HG02981 (cell line): Measurements from ENCODE around the gene CAPN8.

ENCODE experiments used
- ATAC-seq: cut with Tn5 transposase; IDR thresholded peaks from one replicate; pipeline ENCODE4 v1.9.1; 2021; ENCODE audit warnings: mild to moderate bottlenecking, moderate library complexity; ENCODE audit not compliant: unreplicated experiment

CAPN8 gene

DNA sequence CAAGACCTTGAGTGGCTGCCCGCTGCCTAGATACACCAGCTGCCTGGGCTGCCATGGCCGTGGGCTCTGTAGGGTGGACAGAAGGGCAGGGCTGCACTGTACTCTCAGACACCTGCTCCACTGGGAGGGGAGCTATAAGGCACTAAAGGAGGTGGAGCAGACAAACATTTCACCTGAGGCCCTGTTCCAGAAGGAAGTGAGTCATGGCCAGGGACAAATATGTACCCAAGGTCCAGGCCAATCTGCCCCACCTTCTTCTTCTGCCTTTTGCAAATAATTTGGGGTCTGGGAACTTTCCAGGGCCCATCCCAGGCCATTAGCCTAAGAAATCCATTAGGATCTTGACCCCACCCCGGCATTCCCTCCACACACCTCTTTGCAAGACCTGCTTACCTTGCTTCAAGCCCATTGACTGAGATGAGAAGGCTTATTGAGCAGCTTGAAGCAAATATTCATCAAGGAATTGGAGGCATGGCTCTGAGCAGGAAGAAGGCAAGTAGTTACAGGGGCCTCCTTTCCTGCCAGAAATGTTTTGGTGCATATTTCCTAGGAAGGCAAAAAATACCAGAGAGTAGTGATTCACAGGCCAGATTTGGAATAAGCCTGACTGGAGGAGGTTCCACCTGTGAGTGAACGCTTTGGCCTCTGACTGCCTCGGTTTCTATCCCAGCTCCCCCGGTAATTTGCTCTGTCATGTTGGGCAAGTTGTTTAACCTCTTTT, at the start of gene CAPN8:
Gene CAPN8, minus strand, starts transcription at position 110 of the 721 bp plus-strand sequence. Its CDS starts 55 bp downstream, at position 55.
- no peak for ATAC-seq

DNA sequence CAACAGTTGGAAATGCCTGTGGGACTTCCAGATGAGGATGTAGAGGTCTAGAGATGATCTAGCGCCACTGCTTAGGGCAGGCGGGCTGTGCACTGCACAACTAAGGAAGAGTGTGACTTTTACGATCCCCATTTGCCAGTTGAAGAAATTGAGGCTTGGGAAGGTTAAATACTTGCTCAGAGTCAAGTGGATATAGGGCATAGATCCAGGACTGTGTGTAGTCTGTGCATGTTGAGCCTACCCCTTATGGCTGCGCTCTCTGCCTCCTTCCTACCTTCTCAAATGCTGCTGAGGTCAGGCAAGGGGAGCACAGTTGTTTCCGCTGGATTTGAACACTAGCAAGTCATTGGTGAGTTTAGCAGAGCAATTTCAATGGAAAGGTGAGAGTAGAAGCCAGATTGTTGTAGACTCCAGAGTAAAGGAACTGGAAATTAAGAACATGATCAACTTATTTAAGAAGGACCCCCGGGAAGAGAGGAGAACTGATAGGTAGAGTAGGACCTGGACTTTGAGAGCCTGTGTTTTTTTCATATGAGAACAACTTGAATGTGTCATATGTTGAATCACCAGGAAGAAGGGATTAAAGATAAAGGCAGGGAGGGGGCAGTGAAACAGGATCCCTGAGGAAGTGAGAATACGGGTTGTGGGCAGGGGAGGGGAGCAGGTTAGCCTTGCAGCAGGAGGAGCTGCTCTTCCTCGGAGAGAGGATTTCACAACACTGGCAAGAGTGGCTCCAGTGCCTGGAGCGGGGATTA, 49.5 kb upstream of the CAPN8 start:
- no peak for ATAC-seq

DNA sequence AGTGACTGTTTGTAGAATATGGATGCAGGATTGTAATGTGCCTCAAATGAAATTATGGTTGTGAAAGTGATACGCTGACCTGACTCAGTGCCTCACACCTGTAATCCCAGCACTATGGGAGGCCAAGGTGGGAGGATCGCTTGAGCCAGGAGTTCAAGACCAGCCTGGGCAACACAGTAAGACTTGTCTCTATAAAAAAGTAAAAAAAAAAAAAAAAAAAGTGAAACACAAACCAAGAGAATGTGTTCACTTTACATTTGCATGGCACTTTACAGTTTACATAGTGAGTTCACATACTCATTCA, 48.9 kb upstream of the CAPN8 start:
- ATAC-seq: no peak

DNA sequence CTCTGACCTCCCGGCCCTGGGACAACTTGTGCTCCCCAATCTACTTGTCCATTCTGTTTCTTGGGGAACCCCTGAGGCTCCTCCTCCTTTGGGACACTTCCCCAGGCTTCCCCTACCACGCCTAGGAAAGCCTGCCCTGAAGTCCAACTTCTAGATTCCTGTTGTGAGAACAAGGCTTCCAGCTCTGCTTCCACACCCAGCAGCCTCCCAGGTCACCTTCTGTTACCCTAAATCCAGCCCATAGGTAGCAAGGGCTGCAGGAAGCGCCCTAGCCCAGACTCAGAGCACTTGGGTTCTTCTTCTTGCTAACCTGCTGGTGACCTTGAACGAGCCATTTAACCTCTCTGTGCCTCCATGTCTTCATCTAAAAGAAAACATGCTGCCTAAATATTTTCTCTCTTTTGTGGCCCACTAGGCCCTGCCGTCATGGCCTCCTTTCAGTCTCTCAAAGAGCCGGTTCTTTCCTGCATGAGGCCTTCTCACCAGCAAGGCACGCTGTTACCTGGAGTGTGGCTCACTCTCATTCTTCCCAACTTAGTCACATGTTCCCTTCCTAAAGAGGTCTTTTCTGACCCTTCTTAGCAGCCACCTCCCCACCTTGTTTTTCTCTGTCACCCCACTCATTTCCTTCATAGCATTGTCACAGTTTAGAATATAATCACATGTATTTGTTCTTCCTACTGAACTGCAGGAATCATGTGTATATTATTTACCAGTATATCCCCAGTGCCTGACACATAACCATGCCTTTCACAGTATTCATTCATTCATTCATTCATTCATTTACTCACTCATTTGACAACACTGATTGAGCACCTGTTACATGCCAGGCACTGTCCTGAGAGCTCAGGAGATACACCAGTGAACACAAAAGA, 48.3 kb upstream of the CAPN8 start:
- ATAC-seq: no peak

DNA sequence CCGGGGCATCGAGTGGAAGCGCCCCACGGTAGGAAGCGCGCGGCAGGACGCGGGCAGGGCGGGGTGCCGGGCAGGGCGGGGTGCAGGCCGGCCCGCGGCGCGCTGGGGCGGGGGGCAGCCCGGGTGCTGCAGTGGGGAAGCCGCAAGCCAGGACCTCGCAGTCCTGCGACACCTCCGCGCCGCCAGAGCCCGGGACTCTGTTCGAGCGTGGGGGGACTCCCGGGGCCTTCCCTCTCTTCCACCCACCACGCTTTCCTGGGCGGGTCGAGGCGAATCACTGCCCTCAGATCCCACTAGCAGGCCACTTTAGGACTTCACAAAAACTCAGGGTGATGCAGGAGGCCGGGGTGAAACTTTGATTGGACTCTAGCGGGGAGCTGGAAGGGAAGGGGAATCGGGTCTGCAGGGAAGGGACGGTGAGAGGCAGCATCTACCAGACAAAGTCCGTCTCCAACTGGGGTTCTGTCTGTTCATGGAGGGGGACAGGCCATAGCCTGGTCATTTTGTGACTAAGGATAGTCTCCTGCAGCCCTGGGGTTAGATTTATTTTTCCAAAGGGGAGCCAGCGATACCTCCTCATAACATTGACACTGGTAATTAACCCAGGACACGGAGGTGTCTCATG, 47.5 kb upstream of the CAPN8 start:
- peak; percentile 25 for ATAC-seq

DNA sequence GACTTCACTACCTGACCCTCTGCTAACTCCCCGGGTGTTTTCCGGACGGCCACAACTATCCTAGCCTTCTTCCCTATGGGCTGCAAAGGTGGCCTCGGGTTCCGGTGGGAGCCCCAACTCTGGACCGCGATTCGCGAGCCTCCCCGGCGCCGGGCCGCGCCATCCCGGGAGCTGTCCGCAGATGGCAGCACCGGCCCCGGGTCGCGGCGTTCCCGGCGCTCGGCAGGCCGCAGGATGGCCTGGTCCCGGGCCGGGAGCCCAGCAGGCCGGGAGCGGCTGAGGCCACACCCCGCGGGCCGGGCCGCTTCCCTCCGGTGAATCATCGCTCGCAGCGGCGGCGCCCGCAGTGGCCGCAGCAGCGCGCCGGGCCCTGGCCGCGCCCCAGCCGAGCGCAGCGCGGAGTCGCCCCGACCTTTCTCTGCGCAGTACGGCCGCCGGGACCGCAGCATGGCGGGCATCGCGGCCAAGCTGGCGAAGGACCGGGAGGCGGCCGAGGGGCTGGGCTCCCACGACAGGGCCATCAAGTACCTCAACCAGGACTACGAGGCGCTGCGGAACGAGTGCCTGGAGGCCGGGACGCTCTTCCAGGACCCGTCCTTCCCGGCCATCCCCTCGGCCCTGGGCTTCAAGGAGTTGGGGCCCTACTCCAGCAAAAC, 46.8 kb upstream of the CAPN8 start, which contains the start of gene CAPN2:
Gene CAPN2, plus strand, starts transcription at position 346 of the 656 bp plus-strand sequence. Its CDS starts 102 bp downstream, at position 448.
- peak; percentile 49 for ATAC-seq

DNA sequence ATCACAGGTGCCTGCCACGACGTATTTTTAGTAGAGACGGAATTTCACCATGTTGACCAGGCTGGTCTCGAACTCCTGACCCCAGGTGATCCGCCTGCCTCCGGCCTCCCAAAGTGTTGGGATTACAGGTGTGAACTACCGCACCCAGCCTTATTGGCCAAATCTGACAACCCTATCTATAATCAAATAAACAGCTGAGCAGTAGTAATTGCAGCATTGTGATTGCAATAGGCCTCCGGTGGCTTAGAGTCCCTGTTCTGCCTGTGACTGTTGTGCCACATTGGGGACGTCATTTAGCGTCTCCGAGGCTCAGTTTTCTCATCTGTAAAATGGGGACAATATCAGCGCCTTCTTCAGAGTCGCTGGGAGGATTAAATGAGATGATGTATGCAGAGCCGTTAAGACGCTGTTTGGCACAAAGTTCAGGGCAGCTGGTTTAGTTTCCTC, 46.3 kb upstream of the CAPN8 start:
- no peak for ATAC-seq

DNA sequence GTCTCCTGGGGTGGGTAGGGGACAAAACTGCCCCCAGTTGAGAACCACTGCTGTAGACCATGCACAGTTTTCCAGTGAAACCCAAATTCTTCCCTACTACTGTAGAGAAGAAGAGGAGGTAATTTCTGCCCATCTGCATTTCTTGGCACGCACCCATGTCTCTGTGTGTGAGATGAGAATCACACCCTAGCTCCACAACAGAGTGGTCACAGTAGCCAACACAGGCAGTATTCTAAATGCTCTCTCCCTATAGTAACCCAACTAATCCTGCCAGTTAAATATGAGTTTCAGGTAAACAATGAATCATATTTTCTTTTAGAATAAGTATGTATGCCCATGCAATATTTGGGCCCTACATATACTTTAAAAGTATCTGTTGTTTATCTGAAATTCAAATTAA, 45.7 kb upstream of the CAPN8 start:
- ATAC-seq: no peak

DNA sequence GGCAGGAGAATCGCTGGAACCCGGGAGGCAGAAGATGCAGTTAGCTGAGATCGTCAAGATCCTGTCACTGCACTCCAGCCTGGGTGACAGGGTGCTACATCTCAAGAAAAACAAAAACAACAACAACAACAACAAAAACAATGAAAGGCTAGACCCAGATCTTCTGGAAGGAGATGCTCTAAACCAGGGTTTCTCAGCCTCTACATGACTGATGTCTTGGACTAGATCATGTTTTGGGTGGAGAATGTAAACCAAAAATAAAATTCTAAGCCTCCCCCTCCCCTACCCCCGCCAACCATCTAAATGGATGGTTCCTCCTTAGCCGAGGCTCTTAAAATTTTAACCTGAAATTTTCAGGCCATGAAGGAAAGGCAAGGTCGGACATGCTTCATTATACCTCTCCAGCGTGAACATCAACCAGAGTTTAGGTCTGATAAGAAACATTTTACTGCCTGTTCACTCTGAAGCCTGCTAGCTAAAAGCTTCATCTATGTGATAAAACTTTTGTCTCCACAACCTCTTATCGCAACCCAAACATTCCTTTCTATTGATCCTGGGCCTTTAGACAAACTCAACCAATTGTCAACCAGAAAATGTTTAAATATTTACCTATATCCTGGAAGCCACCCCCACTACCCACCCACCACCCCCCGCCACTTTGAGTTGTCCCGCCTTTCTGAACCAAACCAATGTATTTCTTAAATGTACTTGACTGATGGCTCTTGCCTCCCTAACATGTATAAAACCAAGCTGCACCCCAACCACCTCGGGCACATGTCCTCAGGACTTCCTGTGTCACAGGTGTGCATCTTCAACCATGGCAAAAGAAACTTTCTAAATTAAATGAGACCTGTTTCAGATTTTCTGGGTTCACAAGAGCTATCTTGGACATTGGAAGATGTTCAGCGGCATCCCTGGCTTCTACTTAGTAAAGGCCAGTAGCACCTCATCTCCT, 45.0 kb upstream of the CAPN8 start:
- no peak for ATAC-seq

DNA sequence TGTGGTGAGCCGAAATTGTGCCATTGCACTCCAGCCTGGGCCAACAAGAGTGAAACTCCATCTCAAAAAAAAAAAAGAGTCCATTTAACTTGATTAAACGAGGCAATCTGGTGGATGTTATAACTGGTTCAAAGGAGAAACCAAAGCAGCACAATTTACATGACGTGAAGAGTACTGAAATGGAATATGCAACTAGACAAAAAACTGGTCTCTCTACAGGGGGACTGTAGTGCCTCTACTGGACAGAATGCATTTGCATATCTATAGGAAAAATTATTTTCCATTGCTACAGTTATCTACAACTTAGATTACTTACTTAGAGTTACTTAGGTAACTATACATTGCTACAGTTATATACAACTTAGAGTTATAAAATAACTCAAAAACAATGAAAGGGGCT, 44.1 kb upstream of the CAPN8 start:
- no peak for ATAC-seq

DNA sequence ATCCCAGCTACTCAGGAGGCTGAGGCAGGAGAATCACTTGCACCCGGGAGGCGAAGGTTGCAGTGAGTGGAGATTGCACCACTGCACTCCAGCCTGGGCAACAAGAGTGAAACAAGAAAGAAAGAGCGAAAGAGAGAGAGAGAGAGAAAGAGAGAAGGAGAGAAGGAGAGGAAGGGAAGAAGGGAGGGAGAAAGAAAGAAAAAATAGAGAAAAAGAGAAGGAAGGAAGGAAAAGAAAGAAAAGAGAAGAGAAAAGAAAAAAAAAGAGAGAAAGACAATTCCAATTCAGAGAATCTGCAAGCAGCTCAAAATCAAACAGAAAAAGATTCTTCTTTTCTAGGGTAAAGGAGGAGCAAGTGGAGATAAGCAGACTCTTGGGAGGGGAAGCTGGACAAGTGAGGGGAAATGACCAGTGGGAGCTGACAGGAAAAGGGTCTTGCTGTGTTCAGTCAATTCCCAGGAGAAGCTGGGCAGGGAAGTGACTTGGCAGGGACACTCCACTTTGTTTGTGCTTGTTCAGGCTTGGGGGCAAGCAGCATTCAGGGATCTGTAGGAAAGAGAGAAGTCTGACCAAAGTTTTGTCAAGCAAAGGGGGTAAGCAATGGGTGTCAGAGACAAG, 43.3 kb upstream of the CAPN8 start:
- ATAC-seq: no peak

DNA sequence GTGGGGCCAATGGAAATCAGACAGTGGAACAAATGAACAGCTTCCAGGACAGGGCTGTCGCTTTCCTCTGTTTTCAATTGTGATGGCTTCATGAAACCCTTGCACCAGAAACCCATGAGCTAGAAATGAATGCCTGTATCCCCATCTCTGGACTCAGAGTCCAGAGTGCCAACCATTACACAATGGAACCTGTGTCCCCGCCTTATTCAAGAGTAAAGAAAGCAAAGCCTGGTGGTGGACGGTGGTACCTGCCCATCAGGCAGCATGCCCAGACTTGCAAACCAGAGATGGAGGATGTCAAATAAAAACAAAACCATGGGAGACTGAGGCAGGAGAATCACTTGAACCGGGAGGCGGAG, 42.5 kb upstream of the CAPN8 start:
- ATAC-seq: no peak

DNA sequence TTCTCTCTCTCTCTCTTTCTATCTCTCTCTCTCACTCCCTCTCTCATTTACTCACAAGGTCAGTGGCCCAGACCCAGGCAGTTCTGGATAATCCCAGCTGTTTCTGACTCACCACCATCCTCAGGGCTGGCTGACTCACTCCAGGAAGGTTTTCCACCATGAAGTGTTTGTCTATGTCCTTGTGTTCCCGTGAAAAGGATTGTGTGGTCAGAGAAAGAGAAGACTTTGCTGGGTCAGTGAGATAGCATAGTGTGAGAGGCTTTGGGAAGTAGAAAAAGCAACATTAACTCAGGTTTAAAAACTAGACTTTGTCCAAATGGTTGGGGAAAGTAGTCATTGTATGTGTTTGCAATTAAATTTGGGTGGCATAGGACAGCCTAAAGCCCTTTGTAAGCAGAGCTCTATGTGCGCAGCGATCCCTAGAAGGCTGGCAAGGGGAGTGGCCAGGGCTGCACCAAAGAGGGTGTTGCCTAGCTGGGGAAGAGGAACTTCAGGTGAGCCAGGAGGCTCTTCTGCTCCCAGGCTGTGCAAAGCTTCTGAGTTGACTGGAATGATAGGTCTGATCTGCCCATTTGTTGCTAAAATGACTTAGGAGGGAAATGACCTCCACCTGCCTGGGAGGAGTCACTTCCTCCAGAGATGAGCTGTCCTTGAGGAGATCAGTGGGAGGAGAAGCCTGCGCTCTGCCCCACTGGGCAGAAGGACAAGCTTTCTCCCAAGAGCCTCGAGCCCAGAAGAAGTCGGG, 41.9 kb upstream of the CAPN8 start:
- no peak for ATAC-seq

DNA sequence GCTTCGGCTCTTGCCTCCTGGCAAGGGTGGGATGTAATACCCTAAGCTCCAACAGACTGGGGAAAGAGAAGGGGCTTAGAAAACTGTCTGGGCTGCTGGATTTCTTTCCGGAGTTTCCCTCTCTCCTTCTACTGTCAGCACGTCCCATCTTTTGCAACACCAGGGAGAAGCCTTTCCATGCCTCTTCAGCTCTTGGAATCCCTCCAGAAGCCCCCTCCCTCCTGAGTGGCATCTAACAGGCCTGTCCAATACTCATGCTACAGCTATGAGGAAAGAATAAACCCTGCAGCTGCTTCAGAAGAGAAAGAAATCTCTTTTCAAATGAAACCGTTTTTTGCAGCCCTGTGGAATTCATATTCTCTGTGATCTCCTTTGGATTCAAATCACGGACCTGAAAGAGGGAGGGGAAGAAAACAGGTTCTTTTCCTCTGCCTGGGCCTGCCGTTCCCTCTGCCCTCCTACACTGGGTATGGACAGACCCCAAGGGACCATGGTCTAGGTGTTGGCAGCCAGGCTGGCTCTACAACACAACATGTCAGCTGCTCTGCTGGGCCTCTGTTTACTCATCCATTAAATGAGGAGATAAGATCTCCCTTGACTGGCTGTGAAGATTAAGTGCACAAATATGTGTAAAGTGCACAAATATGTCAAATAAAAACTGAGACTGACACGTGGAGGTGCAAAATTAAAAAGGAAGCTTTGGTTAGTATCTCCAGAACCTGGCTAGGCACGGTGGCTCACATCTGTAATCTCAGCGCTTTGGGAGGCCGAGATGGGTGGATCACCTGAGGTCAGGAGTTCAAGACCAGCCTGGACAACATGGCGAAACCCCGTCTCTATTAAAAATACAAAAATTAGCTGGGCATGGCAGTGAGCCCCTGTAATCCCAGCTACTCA, 40.8 kb upstream of the CAPN8 start:
- no peak for ATAC-seq

DNA sequence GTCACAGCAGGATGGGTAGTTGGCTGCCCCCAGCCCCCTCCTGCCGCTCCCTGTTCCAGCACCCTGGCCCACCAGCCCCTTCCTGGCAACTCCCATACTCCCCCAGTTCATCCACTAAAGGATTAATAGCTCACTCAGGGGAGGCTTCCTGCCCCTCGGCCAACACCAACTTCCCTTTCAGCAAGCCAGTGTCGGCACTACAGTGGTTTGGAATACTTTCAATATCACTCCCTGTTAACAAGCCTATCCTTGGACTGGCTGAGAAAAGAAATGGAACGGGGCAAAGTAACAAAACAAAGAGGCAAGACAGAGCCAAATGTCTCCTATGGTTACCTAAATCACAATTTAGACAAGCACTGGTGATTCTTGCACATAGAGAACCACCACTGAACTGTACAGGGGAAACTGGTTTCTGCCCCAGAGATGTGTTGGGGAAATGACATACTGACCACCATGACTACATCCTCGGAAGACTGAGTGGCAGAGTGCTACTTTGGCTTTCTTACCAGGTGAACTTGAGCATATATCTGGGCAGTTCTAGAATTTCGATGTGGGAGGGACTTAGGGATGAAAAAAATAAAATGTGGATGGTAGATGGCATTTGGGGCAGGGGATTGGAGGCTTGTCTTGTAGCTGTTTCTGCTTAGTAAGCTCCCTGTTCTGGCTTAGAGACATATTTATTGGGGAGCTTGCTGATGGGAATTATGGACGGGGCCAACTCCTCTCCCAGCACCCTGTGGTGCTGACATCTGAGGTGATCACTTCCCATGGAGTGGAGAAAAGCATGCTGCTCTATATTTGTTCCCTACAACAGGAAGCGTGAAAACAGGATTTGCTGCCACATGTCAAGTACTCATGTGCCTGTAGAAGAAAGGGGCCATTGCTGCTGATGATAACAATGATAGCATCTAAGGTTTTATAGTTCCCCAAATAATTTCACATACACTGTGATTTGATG, 39.7 kb upstream of the CAPN8 start:
- ATAC-seq: peak; percentile 53

DNA sequence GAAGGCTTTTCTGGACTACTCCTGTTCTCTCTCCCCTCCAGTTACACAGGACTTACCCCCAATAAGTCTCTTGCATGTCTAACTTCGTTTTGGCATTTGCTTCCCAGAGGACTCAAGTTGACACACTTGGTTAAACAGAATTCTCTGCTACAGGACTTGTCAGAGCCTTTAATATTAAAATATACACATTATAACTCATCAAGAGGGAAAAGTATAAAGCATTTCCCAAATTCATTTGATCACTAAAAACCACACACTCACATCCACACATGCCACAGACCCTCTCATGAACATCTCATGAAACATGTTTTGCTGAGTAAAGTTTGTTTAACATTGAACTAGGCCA, 38.1 kb upstream of the CAPN8 start:
- no peak for ATAC-seq
